HPDE6-E6E7 (cell line): Measurements from ENCODE around the gene PRKCH.

Experiments
- DNase-seq: peaks from one replicate; pipeline ENCODE4 v3.0.0; 2011; ENCODE audit warnings: missing footprints; ENCODE audit errors: extremely low spot score

The PRKCH gene

DNA sequence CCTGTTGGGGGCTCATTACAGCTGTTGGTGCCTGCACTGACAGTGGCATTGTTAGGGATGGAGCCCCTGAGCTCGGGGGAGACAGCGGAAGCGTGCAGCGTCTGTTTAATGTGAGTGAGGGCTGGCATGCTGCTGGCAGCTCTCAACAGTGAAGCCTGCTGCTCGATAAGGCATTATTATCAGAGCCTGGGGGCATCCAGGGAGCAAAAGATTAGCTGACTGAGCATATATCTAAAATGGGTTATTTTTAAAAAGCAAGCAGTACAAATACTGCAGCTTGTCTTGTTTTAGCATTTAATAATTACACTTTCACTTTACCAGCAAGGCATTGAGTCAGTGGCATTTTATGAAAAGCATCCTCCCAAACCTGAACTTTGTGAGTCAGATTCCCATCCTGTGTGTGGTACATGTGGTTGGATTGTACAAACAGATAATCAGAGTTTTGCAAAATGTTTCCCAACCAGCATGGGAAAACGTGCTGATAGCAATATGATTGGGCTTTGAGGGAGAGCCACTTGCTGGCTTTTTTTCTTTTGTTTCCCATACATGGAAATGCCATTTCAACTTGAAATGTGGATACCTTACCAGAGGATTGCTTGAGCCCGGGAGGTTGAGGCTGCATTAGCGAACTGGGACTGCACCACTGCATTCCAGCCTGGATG lies 150.8 kb downstream of the PRKCH start:
- peak; percentile 76 for DNase-seq

DNA sequence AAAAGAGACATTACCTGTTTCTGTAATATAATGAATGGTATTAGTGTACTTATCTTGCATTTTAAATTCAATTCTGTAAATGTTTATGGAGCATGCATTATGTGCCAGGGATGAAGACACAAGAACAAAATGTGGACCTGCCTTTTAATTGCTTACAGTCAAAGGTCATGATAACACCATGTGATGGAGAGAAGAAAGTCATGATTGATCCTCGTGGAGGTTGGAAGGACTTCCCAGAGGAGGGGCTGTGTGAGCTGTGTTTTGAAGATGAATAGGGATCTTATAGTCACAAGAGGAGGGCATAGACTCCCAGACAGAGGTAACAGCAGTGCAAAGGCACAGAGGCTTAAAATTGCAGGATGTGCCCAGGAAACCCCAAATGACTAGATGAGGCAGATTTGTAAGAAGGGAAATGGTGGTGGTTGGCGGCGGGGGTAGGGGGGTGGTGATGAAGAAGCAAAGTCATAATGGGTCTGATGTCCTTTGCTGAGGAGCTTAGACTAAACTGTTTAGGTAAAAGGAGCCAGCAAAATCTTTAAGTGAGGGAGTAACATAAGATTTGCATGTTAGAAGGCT lies 151.5 kb downstream of the PRKCH start:
- no peak for DNase-seq

DNA sequence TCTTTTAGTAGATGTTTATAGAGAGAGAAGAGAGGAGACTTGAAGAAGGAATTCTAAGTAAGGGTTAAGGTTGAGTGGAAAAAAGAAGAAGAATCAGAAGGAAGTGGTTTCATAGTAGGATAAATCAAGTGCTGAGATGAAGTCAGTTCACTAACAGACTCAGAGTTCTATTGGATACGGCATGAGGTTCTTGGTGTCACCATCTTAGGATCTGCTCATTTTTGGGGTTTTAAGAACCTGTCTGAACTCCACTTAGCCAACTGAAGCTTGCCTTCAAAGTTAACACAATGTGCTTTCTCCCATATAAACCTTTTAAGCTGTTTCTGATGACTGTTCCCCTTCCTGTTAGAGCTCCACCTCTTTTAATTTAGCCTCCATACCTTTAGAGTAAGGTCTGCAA lies 152.6 kb downstream of the PRKCH start:
- DNase-seq: no peak

DNA sequence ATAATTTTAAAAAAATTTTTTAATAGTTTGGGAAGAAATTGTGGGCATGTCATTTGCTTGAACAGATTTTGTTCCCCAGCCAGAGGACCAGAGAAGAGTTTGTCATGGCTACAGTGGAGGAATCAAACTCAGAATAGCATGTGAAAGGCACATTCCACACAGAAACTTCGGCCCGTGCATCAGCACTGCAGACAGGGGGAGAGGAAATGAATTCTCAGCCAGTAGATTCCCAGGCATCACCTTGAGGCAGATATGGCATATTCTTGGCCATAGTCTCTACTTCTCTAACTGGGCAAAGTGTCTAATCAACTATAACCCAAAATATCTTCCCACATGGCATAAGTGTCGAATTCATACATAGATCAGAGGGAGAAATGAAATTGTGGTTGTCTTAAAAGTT lies 153.3 kb downstream of the PRKCH start:
- DNase-seq: no peak

DNA sequence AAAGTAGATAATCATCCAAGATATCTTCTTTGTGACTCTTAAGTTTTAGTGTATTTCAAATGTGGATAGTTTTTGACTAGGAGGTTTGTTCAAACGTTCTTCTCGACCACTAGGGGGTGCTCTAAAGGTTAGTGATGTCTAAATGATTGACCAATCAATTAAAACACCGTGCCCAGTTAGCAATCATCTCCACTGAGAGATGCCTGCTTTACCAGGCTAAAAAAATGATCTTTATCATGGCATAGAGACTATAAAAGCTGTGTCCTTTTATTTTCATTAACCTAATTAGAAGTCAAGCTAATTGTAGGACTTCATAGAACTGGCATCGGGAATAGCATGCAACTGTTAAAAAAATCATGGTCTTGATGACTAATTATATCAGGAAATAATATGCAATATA lies 153.9 kb downstream of the PRKCH start:
- no peak for DNase-seq

DNA sequence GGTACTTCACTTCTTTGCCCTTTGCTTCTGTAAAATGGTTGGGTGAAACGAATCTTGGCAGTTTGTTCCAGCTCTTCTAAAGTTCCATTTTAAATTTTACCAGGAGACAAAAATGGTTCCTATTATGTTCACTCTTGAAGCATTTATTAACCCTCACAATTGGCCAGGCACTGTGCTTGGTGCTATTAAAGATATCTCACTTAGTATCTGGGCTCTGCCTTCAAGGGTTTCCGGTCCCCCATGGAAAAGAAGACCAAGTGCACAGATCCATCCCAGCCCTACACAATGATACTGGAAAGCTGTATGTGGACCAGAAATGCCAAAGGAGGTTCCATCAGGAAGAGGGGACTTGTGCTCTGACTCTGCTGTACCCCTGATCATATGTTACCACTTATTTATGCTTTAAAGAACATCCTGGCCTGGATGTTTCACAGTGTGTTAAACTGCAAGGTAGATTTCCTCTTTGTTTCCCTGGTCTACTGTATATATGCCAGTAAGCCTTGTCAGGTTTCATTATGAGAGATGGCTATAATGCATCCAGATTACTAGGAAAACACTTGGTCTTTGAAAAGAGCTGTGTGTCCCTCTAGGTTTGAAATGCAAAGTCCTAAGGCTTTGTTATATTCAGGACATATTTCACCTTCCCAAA lies 154.8 kb downstream of the PRKCH start:
- DNase-seq: no peak

DNA sequence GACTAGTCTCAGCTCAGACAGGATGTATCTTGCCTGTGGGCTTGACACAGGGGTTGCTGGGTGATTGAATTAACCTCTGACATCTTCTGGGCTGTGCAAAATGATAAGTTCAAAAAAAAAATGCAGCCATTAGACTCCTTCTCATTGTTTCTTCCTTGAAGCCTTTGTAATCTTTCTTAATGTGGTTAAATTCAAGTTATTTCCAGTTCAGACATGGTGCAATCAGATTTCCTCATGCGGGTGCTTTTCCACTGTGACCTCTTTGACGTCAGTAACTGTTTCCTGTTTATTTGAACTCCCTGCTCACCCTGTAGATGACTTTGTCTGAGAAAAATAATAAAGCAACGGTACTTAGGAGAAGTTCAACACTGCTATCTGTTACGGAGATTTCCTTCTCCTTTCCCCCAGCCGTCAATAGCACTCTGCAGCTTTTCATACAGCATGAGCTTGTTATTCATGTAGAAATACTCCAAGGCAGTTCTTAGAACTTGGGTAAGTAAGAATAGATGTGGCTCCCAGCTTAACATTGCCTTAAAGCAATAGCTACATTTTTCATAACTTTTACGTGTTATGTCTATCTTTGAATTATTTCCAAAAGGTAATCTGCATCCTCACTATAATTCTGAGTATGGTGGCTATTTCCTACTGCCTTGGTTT lies 155.5 kb downstream of the PRKCH start:
- no peak for DNase-seq

DNA sequence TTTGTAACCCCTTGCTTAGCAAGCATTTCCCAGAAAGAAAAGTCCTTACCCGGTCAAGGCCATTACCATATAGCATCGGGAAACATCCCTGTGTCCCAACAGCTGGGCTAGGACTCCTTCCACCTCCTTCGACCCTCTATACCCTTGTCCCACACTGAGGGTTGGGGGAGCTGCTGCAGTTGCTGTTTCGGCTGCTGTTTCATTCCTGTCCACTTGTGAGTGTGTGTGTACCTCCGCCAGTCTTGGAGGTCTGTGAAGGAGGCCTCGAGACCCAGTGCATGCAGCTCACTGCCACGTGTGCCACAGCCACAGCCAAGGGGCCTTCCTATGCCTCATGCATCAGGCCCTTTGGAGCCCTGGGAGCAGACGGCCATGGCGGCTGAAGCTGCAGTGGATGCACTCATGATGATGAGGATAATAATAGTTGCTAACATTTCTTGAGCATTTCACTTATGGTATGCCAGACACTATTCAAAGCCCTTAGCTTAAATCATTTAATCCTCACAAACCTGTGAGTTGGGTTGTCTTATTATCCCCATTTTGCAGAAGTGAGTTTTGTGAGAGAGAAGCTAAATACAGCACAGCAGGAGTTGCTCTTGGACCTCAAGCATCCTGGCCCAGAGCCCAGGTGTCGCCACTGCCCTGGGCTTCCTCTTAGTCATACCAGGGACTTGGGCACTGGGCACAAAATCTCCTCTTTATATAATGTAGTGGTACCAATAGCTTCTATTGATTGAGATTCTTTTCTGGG lies 156.5 kb downstream of the PRKCH start:
- no peak for DNase-seq

DNA sequence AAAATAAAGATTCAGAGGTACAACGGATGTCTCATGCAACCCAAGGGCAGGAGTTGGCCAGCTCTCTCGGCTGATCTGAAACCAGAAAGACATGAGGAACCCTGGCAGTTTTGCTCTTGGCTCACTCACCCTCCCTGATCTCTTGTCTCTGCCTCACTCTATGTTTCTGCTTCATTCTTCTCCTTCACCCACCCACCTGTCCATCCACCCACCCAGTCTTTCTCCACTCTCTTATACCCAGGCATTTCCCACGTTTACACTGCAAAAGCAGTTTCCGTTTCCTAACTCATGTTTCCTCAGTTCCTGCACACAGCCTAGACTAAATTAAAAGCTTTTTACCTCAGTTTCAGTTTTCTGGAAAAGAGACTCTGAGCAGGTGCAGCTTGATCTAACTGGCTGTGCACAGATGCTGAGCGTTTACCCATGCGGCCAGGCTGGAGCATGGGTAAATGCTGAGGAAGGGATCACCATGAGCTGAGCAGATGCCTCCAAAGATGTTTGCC lies 157.6 kb downstream of the PRKCH start:
- DNase-seq: no peak

DNA sequence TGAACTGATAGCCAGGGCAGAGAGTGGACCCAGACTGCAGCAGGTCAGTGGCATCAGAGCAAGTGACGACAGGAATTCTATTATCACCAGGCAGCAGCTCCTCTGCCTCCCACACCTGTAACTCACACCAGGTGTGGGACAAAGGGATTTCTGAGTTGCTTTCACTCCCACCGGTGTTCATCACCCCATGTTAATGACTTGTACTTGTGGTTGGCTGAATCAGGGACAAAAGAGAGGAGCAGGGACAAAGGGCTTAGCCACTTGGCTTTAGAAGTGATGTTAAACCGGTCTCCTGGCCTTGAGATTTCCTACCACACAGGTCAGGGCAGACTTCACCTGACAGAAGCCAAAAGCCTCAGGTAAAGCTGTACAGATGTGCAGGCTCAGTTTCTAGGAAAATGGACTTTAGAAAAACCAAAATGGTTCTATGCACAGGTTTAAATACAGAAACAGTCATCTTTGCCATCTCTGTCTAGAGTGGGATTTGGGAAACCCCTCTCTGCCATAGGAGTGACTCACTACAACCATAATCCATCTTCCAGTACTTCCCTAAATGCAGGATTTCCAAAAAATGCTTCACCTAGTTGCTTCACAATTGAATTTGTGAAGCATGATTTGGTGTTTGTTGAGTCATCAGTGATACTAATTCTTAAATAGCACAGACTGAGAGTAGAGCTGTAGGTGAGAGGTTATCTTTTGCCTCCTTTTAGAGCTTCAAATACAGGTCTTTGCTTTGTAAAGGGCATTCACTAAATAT lies 158.5 kb downstream of the PRKCH start:
- no peak for DNase-seq

DNA sequence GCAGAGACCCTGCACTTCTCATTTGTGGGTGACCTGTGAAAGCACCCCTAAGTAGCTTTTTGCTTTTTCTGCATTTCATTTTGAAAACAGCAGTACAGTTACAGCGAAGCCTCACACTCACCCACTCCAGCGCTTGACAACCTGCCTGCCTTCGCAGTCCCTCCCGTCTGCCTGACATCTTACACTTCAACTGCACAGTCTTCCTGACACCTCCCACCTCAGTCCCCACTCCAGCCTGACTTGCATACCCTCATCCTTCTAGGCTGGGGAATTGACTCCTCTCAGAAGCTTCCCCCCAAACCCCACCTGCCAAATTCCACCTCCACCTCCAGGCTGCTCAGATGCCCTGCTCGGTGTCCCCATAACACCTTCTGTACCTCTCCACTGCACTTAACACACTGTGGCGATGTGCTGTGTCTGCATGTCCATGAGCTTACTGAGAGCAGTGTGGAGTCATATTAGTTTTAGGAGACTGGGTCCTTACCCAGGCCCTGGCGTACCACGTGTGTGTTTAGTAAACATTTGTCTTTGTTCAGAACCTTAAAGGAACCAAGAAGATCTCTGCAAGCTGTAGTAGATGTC lies 159.4 kb downstream of the PRKCH start:
- no peak for DNase-seq

DNA sequence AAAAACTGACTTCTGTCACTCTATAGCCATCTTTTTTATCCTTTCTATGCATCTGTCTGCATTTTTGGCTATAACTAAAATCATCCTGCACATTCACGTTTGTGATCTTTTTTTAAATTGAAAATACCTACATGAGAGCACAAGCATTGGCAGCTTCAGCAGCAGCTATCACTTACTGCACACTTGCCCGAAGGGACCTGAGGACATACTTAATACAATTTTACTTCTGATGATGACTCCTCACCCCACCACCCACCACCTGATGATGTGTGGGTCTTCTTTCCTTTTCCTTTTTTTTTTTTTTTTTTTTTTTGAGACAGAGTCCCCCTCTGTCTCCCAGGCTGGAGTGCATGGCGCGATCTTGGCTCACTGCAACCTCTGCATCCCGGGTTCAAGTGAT lies 160.3 kb downstream of the PRKCH start:
- DNase-seq: no peak

DNA sequence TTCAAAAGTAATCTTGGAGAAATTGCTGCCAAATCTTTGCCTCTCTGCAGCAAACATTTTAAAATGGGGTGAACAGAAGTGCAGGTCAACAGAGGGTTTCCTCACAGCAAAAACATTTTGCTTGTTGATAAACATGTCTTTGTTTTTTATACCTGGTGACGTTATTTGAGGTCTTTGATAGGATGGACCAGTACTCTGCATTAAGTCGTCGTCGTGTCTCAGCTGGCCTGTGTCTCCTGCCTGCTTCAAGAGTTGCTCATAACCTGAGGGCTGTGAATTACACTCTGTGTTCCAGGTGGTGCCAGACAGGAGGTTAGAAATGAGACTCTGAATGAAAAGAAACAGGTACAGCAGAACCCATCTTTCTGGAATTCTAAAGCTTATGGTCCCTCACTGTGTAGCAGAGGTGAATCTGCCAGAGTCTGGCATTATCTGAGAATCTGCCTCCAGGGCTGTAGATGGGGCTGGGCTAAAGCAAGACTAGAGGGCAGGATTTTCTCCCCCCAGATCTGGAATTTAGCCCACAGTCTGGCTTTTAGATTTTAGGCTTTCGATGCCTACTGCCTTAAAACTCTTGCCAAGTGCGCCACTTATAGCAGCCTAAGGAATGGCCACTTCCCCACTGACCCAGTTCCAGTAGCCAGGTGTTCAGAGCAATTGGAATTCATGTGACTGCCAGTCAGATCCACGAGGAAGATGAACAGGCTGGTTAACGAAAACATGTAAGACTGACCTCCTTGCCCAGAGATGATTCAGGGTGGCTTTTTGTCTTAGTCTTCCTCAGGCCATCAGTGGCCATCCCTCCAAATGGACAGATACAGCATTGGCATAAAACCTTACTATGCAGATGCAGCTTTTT lies 161.2 kb downstream of the PRKCH start:
- DNase-seq: no peak

DNA sequence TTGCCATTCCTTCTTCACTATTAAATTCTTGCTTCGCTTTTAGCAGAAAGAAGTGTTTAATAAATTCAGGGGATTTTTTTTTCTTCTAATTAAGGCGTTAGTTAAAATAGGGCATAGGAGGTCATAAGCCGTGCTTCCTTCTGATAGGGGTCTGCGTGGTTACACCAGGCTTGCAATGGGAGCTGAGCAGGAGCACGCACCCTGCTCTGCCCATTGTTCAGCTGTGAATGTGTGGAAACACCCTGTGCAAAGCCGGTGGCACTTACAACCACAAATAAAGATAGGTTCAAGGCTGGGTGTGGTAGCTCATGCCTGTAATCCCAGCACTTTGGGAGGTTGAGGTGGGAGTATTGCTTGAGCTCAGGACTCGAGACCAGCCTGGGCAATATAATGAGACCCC lies 162.1 kb downstream of the PRKCH start:
- no peak for DNase-seq

DNA sequence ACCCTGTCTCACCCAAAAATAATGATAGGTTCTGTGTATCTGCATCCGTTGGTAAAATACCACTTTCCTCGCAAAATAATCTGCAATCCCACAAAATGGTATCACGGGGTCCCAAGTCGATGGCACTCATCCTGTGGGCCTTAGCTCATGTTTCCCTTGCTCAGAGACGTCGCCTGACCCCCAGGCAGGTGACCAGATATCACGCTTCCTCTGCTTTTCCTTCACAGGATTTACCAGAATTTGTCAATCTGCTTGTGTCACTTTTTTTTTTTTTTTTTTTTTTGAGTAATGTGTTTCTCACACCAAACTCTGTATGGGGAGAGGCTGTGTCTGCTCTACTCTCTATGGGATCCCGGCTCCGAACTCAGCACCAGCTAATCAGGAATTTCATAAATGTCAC lies 162.7 kb downstream of the PRKCH start:
- DNase-seq: no peak

DNA sequence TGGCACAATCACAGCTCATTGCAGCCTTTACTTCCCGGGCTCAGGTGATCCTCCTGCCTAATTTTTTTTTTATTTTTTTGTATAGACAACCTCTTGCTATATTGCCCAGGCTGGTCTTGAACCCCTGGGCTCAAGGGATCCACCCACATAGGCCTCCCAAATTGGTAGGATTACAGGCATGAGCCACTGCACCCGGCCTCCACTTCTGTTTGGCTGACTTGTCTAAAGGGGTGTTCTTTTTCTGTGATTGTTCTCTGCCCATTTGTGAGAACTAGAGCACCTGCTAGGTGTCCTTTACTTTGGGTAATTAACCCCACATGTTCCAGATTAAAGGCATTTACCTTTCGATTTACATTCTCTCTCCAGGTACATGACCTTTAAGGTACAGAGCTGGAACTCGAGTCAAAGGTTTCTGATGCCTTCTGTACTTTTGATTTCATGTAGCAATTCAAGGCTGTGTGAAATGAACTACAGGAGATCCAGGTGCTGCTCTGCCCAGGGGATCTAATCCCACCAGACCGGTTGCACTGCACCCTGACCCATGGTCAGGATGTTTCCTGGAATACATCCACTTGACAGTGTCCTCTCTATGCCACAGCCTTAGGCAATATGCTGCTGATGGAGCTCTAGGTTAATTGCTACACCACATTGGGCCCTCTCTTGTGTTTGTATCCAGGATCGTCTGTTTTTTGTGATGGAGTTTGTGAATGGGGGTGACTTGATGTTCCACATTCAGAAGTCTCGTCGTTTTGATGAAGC lies 163.6 kb downstream of the PRKCH start:
- DNase-seq: no peak

DNA sequence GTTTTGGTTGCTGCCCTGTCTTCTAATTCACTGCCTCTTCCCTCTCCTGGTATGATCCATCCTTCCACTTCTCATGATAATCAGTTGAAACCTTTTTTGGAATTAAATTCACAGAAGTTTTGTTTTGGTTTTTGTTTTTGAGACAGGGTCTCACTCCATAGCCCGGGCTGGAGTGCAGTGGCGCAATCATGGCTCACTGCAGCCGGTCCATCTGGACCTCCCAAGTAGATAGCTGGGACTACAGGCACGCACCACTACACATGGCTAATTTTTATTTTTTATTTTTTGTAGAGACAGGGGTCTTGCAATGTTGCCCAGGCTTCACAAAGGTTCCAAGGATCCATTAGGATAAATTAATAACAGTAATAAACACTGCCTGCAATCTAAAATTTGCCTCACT lies 164.3 kb downstream of the PRKCH start:
- DNase-seq: no peak

DNA sequence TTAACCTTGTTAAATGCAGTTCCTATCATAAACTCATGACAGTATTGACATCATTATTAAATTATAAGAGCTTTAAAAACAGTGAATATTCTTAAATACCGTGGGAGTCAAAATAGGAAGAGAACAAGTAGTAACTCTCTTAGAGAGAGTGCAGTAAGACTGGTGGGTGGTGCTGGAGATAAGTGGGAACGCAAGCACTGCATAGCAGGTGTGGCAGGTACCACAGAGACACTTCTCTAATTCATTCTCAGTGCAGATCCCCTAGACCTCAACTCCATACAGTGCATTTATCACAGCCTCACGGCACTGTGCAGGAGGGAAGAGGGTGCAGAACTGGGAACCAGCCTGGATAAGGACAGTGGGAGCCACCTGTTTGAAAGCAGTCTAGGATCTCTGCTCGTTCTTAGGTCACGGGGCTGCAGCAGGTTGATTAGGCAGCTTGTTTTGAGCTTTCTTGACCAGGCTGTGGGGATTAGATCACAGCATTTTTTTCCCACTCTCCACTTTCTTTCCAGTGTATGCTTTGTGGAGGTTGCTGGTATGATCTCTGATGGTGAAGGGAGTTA lies 165.6 kb downstream of the PRKCH start:
- DNase-seq: no peak
